GM19025 (cell line): ENCODE results near the gene GPR12.
"Not testable (repeated sequence)": the region's sequence is repeated elsewhere in the genome, so short reads cannot be mapped to it uniquely, and the experiment has no call there.

Experiments
- ATAC-seq: cut with Tn5 transposase; IDR thresholded peaks from one replicate; pipeline ENCODE4 v1.9.1; 2021; ENCODE audit warnings: mild to moderate bottlenecking, low read depth, moderate library complexity; ENCODE audit not compliant: unreplicated experiment

Gene GPR12

GRCh38 chr13:26749285-26749684 lies 11.3 kb downstream of the GPR12 start:
- ATAC-seq: no peak

DNA sequence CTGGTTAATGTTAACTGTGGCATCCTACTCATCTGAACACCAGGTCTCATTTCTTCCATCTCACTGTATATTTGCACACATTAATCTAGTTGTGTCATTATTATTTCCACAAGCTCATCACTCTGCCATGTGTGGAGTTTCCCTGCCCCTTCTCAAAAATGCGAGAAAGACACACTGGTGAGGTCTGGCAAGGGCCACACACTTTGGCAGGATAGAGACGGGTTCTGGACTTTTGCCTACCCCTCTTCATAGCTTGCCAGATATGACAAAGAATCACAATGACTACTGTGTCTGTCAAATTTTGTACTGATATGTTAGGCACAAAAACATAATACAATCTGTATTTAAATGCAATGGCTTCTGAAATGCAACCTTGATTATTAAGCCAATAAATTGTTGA lies 12.9 kb downstream of the GPR12 start:
- ATAC-seq: no peak

- ATAC-seq: no peak
Observed at GRCh38 chr13:26743971-26744370, 16.6 kb downstream of the GPR12 start.

DNA sequence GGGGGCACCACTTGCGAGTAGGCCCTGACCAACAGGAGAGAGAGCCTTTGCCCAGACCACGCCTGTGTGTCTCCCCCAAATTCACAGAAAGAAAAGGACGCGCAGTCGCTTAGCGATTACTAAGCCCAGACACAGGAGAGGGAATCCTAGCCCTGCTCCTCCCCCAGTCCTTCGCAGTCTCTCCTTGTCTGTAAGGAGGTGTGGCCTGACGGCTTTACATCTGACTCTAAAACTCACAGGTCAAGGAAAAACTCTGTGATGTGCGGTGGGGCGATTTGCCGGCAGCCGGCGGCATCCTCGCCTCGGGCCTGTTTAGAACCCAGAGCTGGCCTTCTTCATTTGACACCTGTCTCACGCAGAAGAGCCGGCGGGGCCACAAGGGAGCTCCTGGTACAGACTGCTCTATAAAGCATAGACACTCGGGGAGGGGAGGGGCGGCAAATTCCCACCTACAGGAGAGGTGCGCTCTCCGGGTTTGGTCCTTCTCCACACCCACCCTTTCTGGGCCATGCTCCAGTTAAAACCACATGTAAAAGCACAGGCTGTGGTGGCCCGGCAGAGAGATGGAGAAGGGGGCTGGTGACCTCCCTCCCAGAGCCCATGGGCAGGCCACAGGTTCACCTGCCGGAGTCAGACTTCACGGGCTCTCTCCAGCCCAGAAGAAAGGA lies 17.8 kb downstream of the GPR12 start:
- ATAC-seq: no peak

GRCh38 chr13:26735677-26736076 lies 24.9 kb downstream of the GPR12 start:
- no peak for ATAC-seq

GRCh38 chr13:26727633-26728032 lies 33.0 kb downstream of the GPR12 start:
- ATAC-seq: no peak

- ATAC-seq: no peak
Observed at GRCh38 chr13:26727122-26727521, 33.5 kb downstream of the GPR12 start.

- no peak for ATAC-seq
Observed at GRCh38 chr13:26726684-26727083, 33.9 kb downstream of the GPR12 start.

- not testable (repeated sequence) for ATAC-seq
Observed at GRCh38 chr13:26723620-26724019, 37.0 kb downstream of the GPR12 start.

- no peak for ATAC-seq
Observed at GRCh38 chr13:26722321-26722720, 38.3 kb downstream of the GPR12 start.

DNA sequence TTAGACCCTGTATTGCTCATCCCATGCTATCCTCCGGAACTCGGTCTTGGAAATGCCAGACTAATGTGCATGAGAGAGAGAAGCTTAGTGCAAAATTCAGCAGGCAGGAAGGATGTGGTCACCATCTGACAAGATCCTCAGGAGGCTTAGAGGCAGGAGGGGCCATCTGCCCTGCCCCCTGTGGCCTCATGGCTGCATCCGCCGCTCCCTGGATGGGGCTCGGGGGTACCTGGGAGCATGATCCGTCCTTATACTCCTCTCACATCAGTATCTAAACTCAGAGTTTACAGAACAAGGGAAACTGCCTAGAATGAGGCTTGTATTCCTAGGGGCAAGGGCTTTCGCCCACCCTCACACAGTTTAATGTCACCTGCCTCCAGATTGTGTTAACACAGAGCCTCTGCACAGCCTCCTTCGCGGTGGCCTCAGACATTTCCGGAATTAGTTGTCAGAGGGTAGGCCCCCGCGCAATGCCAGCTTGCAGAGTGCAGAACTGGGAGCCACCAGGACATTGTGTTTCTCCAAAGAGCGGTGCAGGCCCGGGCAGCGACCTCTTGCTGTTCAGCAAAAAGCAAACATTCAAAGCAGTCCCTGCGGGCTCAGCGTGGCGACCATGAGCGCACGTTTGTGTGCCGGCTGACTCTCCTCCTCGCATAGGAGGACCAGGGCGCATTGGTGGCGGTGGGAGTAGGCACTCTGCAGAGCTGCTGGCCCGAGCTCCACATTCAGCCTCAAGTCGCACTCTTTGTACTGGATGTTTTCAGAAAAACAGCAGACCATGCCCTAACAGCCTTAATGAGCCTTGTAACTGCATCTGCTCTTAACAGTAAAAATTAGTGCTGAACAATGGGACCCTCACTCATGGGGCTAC lies 39.1 kb downstream of the GPR12 start:
- no peak for ATAC-seq

DNA sequence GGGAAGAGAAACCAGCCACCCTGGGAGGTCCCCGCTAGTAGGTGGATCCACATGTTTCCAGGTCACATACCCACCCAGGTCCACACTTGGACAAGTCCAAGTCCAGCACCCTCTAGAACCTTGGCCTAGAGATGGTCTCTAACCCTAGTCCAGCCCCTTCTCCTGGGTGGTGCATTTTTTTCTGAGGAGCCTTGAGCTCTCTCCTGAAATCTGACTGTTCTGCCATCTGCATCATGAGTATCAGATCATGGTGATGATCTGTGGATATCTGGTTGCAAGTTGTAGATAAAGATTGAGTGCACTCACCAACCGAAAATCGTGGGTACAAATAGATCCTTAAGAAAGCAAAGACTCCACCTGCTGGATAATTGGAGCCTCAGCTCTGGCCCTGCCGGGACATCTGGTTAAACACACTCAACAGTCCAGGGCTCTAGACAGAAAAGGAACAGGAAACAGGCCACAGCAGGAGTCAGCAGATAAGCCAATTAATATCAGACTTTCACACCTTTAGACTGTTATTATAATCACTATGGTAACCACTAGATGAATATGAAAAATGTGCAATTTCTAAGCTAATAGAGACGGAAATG lies 41.1 kb downstream of the GPR12 start:
- no peak for ATAC-seq

- ATAC-seq: no peak
Observed at GRCh38 chr13:26718872-26719271, 41.7 kb downstream of the GPR12 start.

DNA sequence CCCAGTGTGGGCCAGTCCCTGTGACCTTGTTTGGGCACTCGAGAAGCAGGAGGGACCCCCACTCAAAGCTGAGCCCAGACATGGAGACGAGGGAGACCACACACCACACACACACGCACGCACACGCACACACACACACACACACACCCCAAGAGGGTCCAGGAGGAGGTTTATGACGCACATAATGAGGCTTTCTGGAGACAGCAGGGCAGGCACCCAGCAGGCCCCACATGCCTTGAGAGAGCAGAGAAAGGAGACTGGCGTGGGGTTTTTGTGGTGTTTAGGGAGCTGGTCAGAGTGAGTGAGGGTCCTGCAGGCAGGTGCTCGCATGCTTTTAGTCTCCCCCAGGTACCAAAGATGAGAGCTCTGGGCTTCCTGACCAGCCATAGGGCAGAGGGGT lies 42.4 kb downstream of the GPR12 start:
- no peak for ATAC-seq

DNA sequence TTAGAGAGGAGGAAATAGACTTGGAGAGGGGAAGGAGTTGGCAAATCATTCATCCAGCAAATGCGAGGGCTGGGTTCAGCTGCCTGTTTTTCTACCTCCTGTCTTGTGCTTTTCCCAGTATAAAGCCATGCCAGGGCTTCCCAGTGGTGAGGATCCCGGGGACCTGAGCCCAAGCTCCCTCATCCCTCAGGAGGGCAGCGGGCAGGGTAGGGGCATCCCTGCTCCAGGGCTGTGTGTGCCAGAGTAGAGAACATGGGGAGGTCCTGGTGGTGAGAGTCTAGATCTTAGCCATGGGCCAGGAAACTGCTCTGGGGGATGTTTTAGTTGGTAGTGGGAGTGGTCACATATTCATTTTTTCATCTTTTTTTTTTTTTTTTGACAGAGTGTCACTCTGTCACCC lies 43.6 kb downstream of the GPR12 start:
- no peak for ATAC-seq

GRCh38 chr13:26713341-26713740 lies 47.2 kb downstream of the GPR12 start:
- no peak for ATAC-seq

DNA sequence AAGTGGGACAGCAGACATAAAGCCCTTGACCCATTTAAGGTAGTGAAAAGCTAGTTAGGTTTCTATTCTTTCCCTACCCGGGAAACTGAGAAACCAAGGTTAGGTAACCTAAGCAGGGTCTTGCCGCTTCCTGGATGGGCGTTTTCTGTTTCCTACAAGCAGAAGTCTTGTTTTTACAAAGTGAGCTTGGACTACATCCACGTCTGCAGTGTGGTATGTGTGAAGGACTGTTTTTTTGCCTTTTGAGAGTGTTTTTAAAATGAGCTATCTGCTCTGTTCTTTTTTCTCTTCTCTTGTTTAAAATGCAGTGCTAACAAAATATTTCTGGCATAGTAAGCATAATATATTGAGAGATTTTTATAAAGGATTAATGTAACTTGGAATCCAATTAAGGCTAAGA lies 49.4 kb downstream of the GPR12 start:
- no peak for ATAC-seq

DNA sequence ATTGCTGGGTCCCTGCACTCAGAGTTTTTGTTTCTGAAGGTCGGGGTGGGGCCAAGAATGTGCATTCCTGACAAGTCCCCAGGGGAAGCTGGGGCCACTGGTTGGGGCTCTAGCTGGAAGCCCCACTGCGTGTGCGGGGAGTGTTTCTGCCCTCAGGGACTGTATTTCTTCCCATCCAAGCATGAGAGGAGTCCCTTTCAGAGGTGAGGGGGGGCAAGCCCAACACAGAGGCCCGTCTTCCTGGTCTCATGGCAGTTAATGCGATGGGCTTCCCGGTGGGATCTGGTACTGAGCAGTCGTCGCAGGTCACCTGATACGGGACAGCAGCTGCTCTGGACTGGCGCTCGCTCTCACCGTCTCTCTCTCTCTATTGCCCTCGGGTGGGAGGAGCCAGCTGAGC lies 50.4 kb downstream of the GPR12 start:
- no peak for ATAC-seq

- ATAC-seq: no peak
Observed at GRCh38 chr13:26709461-26709860, 51.1 kb downstream of the GPR12 start.

GRCh38 chr13:26708007-26708297 lies 52.6 kb downstream of the GPR12 start:
- no peak for ATAC-seq

DNA sequence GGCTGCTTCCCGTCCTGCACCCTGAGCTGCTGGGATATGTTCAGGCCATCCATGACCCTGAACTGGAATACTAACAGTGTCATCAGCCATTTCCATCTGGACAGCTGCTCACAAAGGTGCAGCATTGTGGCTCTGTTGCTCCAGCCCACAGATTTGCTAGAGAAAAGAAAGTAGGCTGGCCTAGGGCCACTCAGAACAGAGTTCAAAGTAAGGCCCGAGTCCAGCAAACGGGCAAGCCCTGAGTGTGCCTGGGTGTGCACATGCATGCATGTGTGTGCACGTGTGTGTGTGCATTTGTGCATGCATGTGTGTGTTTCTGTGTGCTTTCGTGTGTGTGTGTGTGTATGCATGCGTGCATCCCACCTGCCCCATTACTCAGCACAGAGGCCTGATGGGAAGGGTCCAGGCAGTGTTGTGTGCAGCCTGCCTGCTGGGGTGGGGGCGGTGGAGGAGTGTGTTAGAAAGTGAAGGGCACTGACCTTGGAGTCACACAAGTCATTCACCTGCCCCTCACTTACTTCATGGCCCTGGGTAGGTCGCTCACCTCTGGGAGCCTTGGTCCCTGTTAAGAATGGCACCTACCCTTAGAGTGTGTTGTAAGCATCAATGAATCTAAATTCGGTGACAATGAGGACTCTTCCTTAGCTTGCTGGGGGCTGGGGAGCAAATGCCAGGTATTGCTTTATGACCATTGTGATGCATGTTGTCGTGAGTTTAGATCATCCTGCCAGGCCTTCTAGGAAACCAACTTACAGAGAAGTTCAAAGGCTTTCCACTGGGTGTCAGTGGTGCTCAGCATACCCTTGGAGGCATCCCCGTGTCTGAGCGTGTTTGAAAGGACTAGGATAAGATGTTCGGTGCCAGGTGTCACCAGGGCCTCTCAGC lies 53.2 kb downstream of the GPR12 start:
- no peak for ATAC-seq
